ENCODE measurements around the gene PRR16. TPM values are rescaled to one million over a fixed set of nuclear protein-coding genes. Genes with fewer than 3 reads are reported as not detected.

Gene PRR16
- total RNA-seq, 1 donor from 2014 or later = 4.9 TPM

DNA sequence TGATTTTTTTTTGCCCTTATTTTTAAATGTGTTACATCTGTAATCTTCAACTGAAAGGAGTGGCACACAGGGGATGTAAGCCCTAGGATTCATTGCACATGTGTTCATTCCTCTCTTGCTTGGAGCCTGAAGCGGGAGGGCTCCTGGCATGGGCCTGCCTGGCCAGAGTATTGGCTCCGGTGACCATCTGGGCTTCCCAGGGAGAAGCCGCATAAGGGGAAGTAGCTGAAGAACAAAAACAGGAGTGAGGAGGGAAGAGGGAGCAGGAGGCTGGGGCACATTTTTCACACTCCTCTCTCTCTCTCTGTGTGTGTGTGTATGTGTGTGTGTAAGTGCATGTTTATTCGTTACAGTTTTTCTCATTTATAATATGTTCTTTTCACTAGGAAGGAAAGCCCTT, 269.9 kb downstream of the PRR16 start:
- no peak for DNase-seq (ENCODE audit: low spot score)

DNA sequence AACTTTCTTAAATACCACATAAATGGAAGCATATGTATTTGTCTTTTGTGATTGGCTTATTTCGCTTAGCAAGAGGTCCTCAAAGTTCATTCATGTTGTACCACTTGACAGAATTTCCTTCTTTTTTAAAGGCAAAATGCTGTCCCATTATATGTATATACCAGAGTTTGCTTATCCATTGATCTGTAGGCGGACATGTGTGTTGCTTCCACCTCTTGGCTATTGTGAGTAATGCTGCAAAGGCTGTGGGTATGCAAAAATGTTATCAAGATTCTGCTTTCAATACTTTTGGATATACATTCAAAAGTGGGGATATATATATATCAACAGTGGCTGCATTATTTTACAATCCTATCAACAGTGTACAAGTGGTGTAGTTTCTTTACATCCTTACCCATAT, 271.0 kb downstream of the PRR16 start:
- DNase-seq (ENCODE audit: low spot score) = no peak
